OCI-LY7 (cell line): Measurements from ENCODE around the gene DPP10.

Experiments
- CTCF ChIP-seq: fragments of 200-600 bp; sonication (generic); conservative IDR thresholded peaks from 2 replicates; pipeline ENCODE4 v1.5.1; 2014; ENCODE audit warnings: mild to moderate bottlenecking, antibody characterized with exemption, low read length, moderate library complexity, mixed read lengths
- EZH2phosphoT487 ChIP-seq: fragments of 200-600 bp; sonication (generic); IDR thresholded peaks from 2 replicates; pipeline ENCODE4 v1.6.1; 2018; ENCODE audit warnings: low read depth, borderline replicate concordance, mild to moderate bottlenecking, mixed run types, antibody characterized with exemption, low read length, moderate library complexity, mixed read lengths

- TF ChIP-seq CTCF, result no peak
- TF ChIP-seq EZH2phosphoT487, result no peak
Measured at GRCh38 chr2:114553027-114553426, 110.6 kb downstream of the DPP10 start.
